GM21515 (cell line): ENCODE results near the gene TMBIM6.
A peak's percentile ranks its signal among the peaks of the same experiment; 100 is the strongest.
"Not testable (repeated sequence)": the region's sequence is repeated elsewhere in the genome, so short reads cannot be mapped to it uniquely, and the experiment has no call there.

ENCODE experiments used
- ATAC-seq: cut with Tn5 transposase; IDR thresholded peaks from one replicate; pipeline ENCODE4 v1.9.1; 2021; ENCODE audit not compliant: unreplicated experiment

TMBIM6 gene

GRCh38 chr12:49773102-49773501 is 31.7 kb downstream of the TMBIM6 start:
- not testable (repeated sequence) for ATAC-seq

DNA sequence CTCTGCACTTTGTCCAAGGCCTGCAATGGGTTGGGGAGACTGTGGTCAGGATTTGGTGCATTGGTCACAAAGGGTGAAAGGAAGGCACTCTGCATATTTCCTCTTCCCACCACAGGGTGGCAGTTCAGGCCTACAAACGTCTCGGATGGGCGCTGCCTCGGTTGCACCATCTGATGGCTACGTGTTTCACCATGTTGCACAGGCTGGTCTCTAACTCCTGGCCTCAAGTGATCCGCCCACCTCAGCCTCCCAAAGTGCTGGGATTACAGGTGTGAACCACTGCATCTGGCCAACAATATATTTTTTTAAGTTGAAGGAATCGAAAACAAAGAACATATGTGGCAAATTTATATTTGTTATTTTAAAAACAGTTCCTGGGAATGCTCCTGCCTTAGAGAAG is 35.1 kb downstream of the TMBIM6 start:
- ATAC-seq = peak; percentile 52

DNA sequence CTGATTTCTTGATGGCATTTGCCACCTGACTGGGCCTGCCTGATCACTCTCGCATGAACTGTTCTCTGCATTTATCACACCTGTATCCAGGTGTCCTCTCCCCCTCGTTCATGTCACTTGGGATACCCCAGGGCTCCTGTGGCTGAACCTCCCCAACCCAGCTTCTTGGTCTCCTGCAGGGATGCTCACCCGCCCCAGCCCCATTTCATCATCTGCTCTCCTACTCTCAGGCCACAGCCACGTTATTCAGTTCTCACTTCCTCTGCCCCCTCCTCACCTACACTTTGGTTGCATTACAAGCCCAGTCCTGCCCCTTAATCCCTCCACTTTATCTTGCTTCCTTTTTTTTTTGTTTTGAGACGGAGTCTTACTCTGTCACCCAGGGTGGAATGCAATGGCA is 35.5 kb downstream of the TMBIM6 start:
- no peak for ATAC-seq

GRCh38 chr12:49777341-49777740 is 36.0 kb downstream of the TMBIM6 start:
- ATAC-seq = no peak

- ATAC-seq = no peak
These were observed 36.7 kb downstream of the TMBIM6 start for GRCh38 chr12:49777800-49778748.

DNA sequence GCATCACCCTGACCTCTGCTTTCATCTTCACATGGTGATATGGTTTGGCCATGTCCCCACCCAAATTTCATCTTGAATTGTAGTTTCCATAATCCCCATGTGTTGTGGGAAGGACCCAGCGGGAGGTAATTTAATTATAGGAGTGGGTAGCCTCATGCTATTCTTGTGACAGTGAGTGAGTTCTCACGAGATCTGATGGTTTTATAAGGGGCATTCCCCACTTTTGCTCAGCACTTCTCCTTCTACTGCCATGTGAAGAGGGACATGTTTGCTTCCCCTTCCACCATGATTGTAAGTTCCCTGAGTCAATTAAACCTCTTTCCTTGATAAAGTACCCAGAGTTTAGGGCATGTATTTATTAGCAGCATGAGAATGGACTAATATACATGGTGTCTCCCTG is 38.2 kb downstream of the TMBIM6 start:
- no peak for ATAC-seq

- ATAC-seq = not testable (repeated sequence)
These were observed 39.6 kb downstream of the TMBIM6 start for GRCh38 chr12:49780914-49781313.

DNA sequence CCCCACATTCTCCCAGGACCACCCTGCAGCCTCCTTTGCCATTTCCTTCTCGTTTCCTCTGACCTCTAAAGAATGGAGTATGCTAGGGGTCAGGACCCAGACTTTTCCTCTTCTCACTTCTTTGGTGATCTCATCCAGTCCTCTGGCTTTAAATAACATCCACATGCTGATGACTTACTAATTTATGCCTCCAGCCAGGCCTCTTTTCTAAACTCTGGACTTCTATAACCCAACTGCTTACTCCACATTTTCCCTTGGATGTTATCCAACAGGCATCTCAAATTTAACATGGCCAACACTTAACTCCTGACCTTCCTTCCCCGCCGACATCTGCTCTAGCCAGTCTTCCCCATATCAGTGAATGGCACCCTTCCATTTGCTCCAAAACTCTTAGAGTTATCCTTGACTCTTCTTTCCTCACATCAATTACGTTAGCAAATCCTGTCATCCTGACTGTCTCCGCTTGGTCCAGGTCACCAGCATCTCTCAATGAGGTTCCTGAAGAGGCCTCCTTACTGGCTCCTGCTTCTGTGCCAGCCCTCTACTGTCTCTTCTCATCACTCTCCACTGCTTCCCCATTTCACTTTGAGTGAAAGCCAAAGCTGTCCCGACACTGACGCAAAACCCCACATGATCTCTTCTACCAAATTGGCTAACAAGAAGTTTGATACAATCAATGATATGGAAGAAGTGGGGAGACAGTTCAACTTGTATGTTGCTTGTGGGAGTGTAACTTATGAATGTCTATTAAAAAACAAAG is 42.7 kb downstream of the TMBIM6 start:
- no peak for ATAC-seq

- no peak for ATAC-seq
These were observed 43.5 kb downstream of the TMBIM6 start for GRCh38 chr12:49784756-49785409.

DNA sequence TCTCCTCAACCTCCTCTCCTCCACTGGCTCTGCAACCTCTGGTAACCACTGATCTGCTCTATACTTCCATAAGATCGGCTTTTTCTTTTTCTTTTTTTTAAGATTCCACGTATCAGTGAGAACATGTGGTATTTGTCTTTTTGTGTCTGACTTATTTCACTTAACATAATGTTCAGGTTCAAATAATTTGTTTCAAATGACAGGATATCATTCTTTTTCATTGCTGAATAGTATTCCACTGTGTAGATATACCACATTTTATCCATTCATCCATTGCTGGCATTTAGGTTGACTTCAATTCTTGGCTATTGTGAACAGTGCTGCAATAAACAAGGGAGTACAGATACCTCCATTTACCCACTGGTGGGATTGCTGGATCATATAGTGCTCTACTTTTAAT is 46.3 kb downstream of the TMBIM6 start:
- ATAC-seq = no peak

- no peak for ATAC-seq
These were observed 48.6 kb downstream of the TMBIM6 start for GRCh38 chr12:49789992-49790391.

- no peak for ATAC-seq
These were observed 49.6 kb downstream of the TMBIM6 start for GRCh38 chr12:49790741-49791555.

DNA sequence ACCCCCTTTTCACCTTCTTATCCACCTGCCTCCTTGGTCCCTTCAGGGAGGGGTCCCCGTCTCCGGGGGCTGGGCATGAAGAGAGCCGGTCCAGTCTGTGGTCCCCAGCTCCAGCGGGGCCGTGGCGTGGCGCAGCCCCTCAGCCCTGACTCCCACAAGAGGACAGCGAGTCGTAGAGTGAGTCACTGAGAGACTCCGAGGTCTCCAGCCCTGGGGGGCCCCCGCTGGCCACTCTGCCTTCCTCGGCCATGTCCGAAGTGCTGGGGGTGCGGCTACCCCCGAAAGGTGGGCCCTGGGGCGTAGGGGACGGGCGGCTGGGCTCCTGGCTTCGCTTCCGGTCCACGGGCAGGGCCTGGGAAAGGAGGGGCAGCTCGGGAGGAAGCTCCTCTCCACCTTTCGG is 50.3 kb downstream of the TMBIM6 start:
- no peak for ATAC-seq

DNA sequence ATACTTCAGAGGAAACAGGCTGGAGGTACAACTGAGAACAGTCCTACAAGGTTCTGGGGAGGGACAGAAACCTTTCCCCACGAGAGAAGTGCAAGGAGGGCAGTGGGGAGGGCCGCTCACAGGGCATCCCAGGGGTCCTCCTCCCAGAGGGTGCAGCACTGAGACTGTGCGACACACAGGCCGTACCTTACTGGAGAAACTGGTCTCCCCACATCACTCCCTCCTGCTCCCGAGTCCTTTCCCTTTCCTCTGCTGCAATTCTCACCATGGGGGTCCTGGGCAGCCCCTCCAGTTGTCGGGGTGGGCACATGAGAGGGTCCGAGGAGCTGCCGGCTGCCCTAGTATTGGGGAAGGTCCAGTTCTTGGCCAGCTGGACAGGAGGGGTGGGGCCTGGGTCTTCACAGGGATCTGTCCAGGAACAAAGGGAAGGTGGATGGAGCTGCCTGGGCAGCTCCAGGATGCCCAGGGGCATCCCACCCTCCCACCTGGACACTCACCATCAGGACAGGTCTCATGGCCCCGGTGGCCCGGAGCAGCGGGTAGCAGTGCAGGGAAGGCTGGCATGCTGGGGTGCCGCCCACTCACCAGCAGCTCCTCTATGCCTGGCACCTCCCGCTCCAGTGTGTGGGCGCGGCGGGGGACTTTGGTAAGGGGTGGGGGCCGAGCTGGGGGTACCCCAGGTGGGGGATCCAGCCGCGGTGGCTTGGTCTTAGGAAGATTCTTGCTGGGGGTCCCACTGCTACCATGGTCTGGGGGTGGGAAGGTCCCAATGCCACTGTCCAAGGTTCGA is 51.0 kb downstream of the TMBIM6 start:
- ATAC-seq = no peak

- ATAC-seq = no peak
These were observed 51.7 kb downstream of the TMBIM6 start for GRCh38 chr12:49792976-49793580.

DNA sequence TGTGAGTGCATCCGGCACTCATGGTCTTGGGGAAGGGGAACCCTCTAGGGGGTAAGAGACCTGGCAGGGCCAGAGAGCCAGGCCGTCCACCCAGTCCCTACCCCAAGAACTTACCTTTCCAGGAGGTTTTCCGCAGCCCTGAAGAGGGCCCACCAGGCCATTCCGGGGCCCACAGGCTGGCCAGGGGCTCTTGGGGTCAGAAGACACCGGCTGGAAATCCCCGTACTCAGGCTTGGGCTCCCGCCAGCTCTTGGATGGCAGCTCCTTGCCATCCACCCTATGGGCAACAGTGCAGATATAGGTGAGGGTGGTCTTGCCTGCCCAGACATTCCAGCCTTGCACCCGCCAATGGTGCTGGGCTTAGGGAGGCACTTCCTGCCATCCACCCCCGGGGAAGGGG is 52.3 kb downstream of the TMBIM6 start:
- no peak for ATAC-seq

DNA sequence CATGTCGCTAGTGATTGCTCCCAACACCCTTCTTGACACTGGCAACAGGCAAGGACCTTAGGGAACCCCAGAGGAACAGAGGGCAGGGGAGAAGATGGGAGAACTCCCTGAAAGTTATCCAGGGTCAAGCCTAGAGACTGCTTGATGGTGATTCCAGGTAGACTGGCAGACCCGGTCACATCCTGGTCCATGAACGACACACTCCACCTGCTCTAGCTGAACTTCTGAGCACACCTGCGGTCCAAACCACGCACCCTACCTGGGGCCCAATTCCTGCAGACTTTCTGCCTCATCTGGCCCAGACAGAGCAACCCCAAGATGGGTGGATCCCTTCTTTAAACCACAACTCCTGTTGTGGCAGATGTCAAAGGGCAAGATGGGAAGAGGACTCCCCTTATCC is 52.7 kb downstream of the TMBIM6 start:
- no peak for ATAC-seq

DNA sequence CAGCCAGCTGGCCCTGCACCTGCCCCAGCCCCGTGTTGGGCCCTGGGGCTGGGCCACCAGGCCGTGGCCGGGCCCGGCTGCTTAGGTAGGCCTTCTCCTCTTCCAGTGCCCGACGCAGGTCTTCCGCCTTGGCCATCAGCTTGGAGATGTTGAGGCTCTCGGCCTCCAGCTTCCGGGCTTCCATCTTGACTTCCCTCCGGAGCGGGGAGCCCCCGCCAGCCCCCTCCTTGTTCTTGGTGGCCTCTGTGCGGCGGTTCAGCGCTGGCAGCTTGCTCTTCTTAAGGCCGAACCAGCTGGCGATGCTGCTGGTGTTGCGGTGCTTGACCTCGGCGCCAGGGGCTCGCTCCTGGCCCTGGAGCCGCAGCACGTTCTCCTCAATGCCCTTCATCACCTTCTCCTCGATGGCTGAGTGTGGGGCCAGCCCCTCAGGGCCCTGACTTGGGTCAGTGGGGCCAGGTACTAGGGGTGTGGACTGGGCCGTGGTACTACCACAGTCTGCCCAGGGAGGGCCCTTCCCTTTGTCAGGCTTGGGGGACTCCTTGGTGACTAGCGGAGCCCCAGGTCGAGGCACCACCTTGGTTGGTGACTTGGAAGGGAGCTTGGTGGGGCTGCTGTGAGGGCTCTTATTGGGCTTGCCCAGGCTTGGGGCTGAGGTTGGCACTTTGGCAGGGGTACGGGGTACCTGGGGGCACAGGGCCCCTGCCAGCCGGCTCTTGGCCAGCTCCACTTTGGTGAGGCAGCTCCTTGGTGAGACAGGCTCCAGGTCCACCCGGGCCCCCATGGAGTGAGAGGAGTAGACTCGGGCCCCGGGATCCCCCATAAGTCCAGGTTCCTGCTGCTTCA is 53.7 kb downstream of the TMBIM6 start:
- ATAC-seq = no peak

- ATAC-seq = no peak
These were observed 54.3 kb downstream of the TMBIM6 start for GRCh38 chr12:49795654-49796105.
